H1 (cell line): ENCODE data around the gene PDRG1. TPM values are rescaled to one million over a fixed set of nuclear protein-coding genes. Genes with fewer than 3 reads are reported as not detected.

ENCODE experiments used
- BCL11A ChIP-seq, 2 experiments: IDR thresholded peaks; one replicate each; pipeline ENCODE4 v1.6.1; 2011; ENCODE audit warnings: low read depth in 2 of 2, low read length in 2 of 2, mild to moderate bottlenecking in 2 of 2
- CBX8 ChIP-seq: fragments of 300-800, 300-1000 bp; sonication (generic); IDR thresholded peaks from 2 replicates; pipeline ENCODE4 v1.7.1; 2016; ENCODE audit warnings: low read depth, low read length, borderline replicate concordance
- SUZ12 ChIP-seq: fragments of 200-600 bp; sonication (generic); IDR thresholded peaks from 2 replicates; pipeline ENCODE4 v1.6.1; 2012; ENCODE audit warnings: mild to moderate bottlenecking, inconsistent platforms, low read length, moderate library complexity, mixed read lengths
- TBP ChIP-seq: IDR thresholded peaks from 2 replicates; pipeline ENCODE4 v1.6.1; 2011; ENCODE audit warnings: low read depth, low read length, improper control_type of control experiment
- polyA plus RNA-seq, 7 experiments: library from polyadenylated mRNA; depleted of rRNA in 3 of 7; stranded (reverse) in 5 of 7; unstranded in 2 of 7; fragments of >200 nt in 5 of 7; fragments of 200-250 nt in 2 of 7; gene quantifications; 1 replicate in 5 of 7; 2 replicates in 1 of 7; 4 replicates in 1 of 7; pipeline versions ENCODE4 v1.2.1 to v1.2.3, GENCODE V29; 2011 to 2013; ENCODE audit warnings: missing spikeins in 2 of 7, mixed read lengths in 2 of 7
- total RNA-seq: library from RNA; stranded (reverse); fragmentation: NEBNext Ultra II Directional; extraction: Animal tissue kit (Norgen Biotek cat#: 25700); gene quantifications from 2 replicates; pipeline ENCODE4 v1.2.1, GENCODE V29; 2021
- TF ChIP-seq, protein P1 (sequence below), 3 experiments: IDR thresholded peaks; 1 replicate in 2 of 3; 2 replicates in 1 of 3; pipeline versions ENCODE4 v1.5.1 to v1.6.1; 2011; ENCODE audit warnings: low read length in 3 of 3, mild to moderate bottlenecking in 3 of 3, inconsistent platforms in 2 of 3, low read depth in 1 of 3, moderate library complexity in 1 of 3; ENCODE audit not compliant: insufficient read depth in 1 of 3; ENCODE audit errors: control extremely low read depth in 1 of 3
- TF ChIP-seq, protein P2 (sequence below): IDR thresholded peaks from 2 replicates; pipeline ENCODE4 v1.6.1; 2012; ENCODE audit warnings: inconsistent platforms

PDRG1 gene
- total and polyA plus RNA-seq, 2 of the 8 experiments (the other 6 are each of a cell fraction or from before 2014, with no cell fraction given), result 14.2 to 20.8 TPM

DNA sequence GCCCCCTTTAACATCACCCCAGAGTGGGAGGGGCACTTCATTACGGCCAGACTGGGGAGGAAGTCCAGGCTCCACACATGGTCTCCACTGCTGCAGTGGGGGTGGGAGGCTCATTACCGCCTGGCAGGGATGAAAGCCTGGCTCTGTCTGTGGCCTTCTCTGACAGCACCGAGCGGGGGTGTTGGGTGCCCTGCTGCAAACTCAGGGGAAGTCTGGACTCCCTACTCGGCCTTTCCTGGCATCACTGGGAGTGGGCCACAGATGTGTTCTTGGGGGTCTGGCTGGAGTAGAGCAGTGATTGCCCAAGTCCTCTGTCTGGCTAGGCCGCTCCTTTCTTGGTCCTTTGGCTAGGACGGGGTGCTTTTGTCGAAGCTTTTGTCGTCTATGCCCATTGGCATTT, 54.3 kb downstream of the PDRG1 start (continued):
- TF ChIP-seq, protein P1, sequence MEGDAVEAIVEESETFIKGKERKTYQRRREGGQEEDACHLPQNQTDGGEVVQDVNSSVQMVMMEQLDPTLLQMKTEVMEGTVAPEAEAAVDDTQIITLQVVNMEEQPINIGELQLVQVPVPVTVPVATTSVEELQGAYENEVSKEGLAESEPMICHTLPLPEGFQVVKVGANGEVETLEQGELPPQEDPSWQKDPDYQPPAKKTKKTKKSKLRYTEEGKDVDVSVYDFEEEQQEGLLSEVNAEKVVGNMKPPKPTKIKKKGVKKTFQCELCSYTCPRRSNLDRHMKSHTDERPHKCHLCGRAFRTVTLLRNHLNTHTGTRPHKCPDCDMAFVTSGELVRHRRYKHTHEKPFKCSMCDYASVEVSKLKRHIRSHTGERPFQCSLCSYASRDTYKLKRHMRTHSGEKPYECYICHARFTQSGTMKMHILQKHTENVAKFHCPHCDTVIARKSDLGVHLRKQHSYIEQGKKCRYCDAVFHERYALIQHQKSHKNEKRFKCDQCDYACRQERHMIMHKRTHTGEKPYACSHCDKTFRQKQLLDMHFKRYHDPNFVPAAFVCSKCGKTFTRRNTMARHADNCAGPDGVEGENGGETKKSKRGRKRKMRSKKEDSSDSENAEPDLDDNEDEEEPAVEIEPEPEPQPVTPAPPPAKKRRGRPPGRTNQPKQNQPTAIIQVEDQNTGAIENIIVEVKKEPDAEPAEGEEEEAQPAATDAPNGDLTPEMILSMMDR (IDR thresholded peaks at IDR 0.05; ENCODE audit: control extremely low read depth in 1 of 3, insufficient read depth in 1 of 3, low read depth in 1 of 3, low read length in 3 of 3), result no peak
- TF ChIP-seq, protein P2, sequence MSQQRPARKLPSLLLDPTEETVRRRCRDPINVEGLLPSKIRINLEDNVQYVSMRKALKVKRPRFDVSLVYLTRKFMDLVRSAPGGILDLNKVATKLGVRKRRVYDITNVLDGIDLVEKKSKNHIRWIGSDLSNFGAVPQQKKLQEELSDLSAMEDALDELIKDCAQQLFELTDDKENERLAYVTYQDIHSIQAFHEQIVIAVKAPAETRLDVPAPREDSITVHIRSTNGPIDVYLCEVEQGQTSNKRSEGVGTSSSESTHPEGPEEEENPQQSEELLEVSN, result no peak
- TF ChIP-seq TBP (no peak), CBX8 (no peak), SUZ12 (no peak), BCL11A (IDR thresholded peaks at IDR 0.05; ENCODE audit: low read depth in 2 of 2, low read length in 2 of 2) (no peak)
